Effector CD8-positive, alpha-beta T cell (primary cell): ENCODE results near the gene UBE2QL1.

Experiments used
- DNase-seq: peaks from one replicate; lab custom pipeline; 2025; lab: John Stamatoyannopoulos, UW
- total RNA-seq, 4 experiments: gene quantifications; one replicate each; lab custom pipeline; 2026; lab: John Stamatoyannopoulos, UW

Gene UBE2QL1
- 0 to 0.37 (median 0.13) reads per million in 4 experiments for total RNA-seq

GRCh38 chr5:6448622-6449464 is at the start of gene UBE2QL1:
UBE2QL1 (plus strand) TSS chr5:6448859; CDS start chr5:6448894, 35 bp downstream.
- DNase-seq, result no peak

GRCh38 chr5:6399980-6400910 is 48.4 kb upstream of the UBE2QL1 start:
- no peak for DNase-seq

GRCh38 chr5:6401410-6401809 is 47.2 kb upstream of the UBE2QL1 start:
- no peak for DNase-seq

- DNase-seq, result no peak
These were observed 45.7 kb upstream of the UBE2QL1 start for GRCh38 chr5:6402939-6403338.

GRCh38 chr5:6403416-6403815 is 45.2 kb upstream of the UBE2QL1 start:
- no peak for DNase-seq

GRCh38 chr5:6404129-6404528 is 44.5 kb upstream of the UBE2QL1 start:
- no peak for DNase-seq

GRCh38 chr5:6405591-6405990 is 43.1 kb upstream of the UBE2QL1 start:
- DNase-seq, result no peak

GRCh38 chr5:6407558-6408259 is 41.0 kb upstream of the UBE2QL1 start:
- DNase-seq, result no peak

- DNase-seq, result no peak
These were observed 40.4 kb upstream of the UBE2QL1 start for GRCh38 chr5:6408260-6408596.

GRCh38 chr5:6408627-6409446 is 39.8 kb upstream of the UBE2QL1 start:
- no peak for DNase-seq

- DNase-seq, result no peak
These were observed 38.2 kb upstream of the UBE2QL1 start for GRCh38 chr5:6410421-6410820.

- DNase-seq, result no peak
These were observed 37.5 kb upstream of the UBE2QL1 start for GRCh38 chr5:6411141-6411540.

- DNase-seq, result no peak
These were observed 35.8 kb upstream of the UBE2QL1 start for GRCh38 chr5:6412811-6413210.

- DNase-seq, result no peak
These were observed 31.0 kb upstream of the UBE2QL1 start for GRCh38 chr5:6417657-6418056.

GRCh38 chr5:6418679-6419276 is 29.9 kb upstream of the UBE2QL1 start:
- DNase-seq, result no peak

GRCh38 chr5:6419340-6419852 is 29.3 kb upstream of the UBE2QL1 start:
- DNase-seq, result no peak

- no peak for DNase-seq
These were observed 25.1 kb upstream of the UBE2QL1 start for GRCh38 chr5:6423327-6424109.

- no peak for DNase-seq
These were observed 24.5 kb upstream of the UBE2QL1 start for GRCh38 chr5:6424110-6424659.

- DNase-seq, result no peak
These were observed 24.0 kb upstream of the UBE2QL1 start for GRCh38 chr5:6424700-6425099.

GRCh38 chr5:6427694-6428093 is 21.0 kb upstream of the UBE2QL1 start:
- no peak for DNase-seq
